SKM-1 (cell line): ENCODE data around the gene PPM1G.
"Not testable (repeated sequence)": the region's sequence is repeated elsewhere in the genome, so short reads cannot be mapped to it uniquely, and the experiment has no call there.

ENCODE experiments used
- DNase-seq: peaks from one replicate; lab custom pipeline; 2025; ENCODE audit not compliant: unreplicated experiment; lab: John Stamatoyannopoulos, UW

PPM1G gene

GRCh38 chr2:27409321-27410073 is at the start of gene PPM1G:
Gene PPM1G (minus strand): TSS chr2:27409591. CDS start chr2:27409422, 169 bp downstream.
- peak; percentile 87 for DNase-seq

- no peak for DNase-seq
These were observed 44.6 kb upstream of the PPM1G start for GRCh38 chr2:27453968-27454367.

GRCh38 chr2:27451095-27451494 is 41.7 kb upstream of the PPM1G start:
- DNase-seq = no peak

GRCh38 chr2:27448381-27448780 is 39.0 kb upstream of the PPM1G start:
- no peak for DNase-seq

GRCh38 chr2:27446057-27446456 is 36.7 kb upstream of the PPM1G start:
- no peak for DNase-seq

- DNase-seq = no peak
These were observed 36.2 kb upstream of the PPM1G start for GRCh38 chr2:27445615-27446014.

GRCh38 chr2:27445155-27445554 is 35.8 kb upstream of the PPM1G start:
- DNase-seq = no peak

GRCh38 chr2:27442920-27443282 is 33.5 kb upstream of the PPM1G start:
- DNase-seq = no peak

- no peak for DNase-seq
These were observed 32.8 kb upstream of the PPM1G start, which contains the start of gene KRTCAP3 for GRCh38 chr2:27441958-27442919. Gene KRTCAP3 (plus strand): TSS chr2:27442381. CDS start chr2:27442413, 32 bp downstream.

- no peak for DNase-seq
These were observed 32.0 kb upstream of the PPM1G start for GRCh38 chr2:27441226-27441926.

- no peak for DNase-seq
These were observed 26.2 kb upstream of the PPM1G start for GRCh38 chr2:27435628-27436027.

- DNase-seq = no peak
These were observed 22.0 kb upstream of the PPM1G start for GRCh38 chr2:27431395-27431794.

- DNase-seq = peak; percentile 64
These were observed 19.7 kb upstream of the PPM1G start for GRCh38 chr2:27428978-27429541.

- DNase-seq = peak; percentile 85
These were observed 19.0 kb upstream of the PPM1G start, which contains the start of gene NRBP1 for GRCh38 chr2:27428213-27428977. Gene NRBP1 (plus strand): TSS chr2:27428631. CDS start chr2:27433274, 4,643 bp downstream.

GRCh38 chr2:27427863-27428212 is 18.4 kb upstream of the PPM1G start:
- DNase-seq = no peak

GRCh38 chr2:27425039-27425438 is 15.6 kb upstream of the PPM1G start:
- DNase-seq = not testable (repeated sequence)

GRCh38 chr2:27422958-27423357 is 13.6 kb upstream of the PPM1G start:
- no peak for DNase-seq

- no peak for DNase-seq
These were observed 12.4 kb upstream of the PPM1G start for GRCh38 chr2:27421660-27422250.

GRCh38 chr2:27420996-27421395 is 11.6 kb upstream of the PPM1G start:
- DNase-seq = no peak

GRCh38 chr2:27416151-27416550 is 6.8 kb upstream of the PPM1G start:
- no peak for DNase-seq
